K562 (cell line): ENCODE results near the gene RBM20. TPM values are rescaled to one million over a fixed set of nuclear protein-coding genes. Genes with fewer than 3 reads are reported as not detected.

Experiments
- ATAC-seq: fragments of 200-7000 bp; cut with Tn5 transposase; 3 replicates; pipeline ENCODE4 v1.9.1; 2020; ENCODE audit warnings: moderate library complexity
- BruUV-seq: library from RNA; stranded (reverse); fragments of 400-500 nt; replicated peaks from 2 replicates; lab custom pipeline; 2021; lab: Mats Ljungman, UMichigan
- CTCF ChIA-PET: fragments of 300-600 bp; formaldehyde crosslinking; extraction: SDS; loops from one replicate; lab custom pipeline; 2021; ENCODE audit warnings: low intra/inter-chr PET ratio; lab: Yijun Ruan, JAX
- POLR2A ChIA-PET: fragments of 300-600, 350-650 bp; sonication (Branson Sonifier 250); formaldehyde crosslinking; extraction: SDS; loops from one replicate; lab custom pipeline; 2021; ENCODE audit warnings: antibody characterized with exemption, inconsistent platforms; lab: Yijun Ruan, JAX
- DNase-seq, 4 experiments: peaks; one replicate each; pipeline versions ENCODE4 v3.0.0 to v3.0.0-alpha.2; 2011 to 2018; ENCODE audit warnings: low spot score in 3 of 4, mixed read lengths in 3 of 4; ENCODE audit errors: extremely low read depth in 1 of 4
- FAIRE-seq: peaks from 2 replicates; lab custom pipeline; 2011; peaks lifted over from hg19 to GRCh38; lab: Jason Lieb, UNC
- H2AFZ ChIP-seq: 2 replicates; pipeline ENCODE4 v1.6.0; 2011; ENCODE audit warnings: low read depth, low read length, control low read depth, inconsistent platforms
- H3K27ac ChIP-seq: fragments of 200-600 bp; 3 replicates; pipeline ENCODE4 v1.8.0; 2011; ENCODE audit warnings: low read depth, mild to moderate bottlenecking, control low read depth, inconsistent platforms, low read length, moderate library complexity, mixed read lengths; ENCODE audit errors: extremely low read depth
- H3K27me3 ChIP-seq, 2 experiments: fragments of 300-600 bp in 1 of 2; 2 replicates in 1 of 2; 3 replicates in 1 of 2; pipeline versions ENCODE4 v1.6.0 to v1.8.0; 2011; ENCODE audit warnings: inconsistent platforms in 2 of 2, low read length in 2 of 2, mild to moderate bottlenecking in 1 of 2, mixed read lengths in 1 of 2, moderate library complexity in 1 of 2; ENCODE audit not compliant: control insufficient read depth in 2 of 2, insufficient read depth in 2 of 2
- H3K36me3 ChIP-seq: fragments of 300-600 bp; 3 replicates; pipeline ENCODE4 v1.8.0; 2011; ENCODE audit warnings: mild to moderate bottlenecking, low read length, inconsistent platforms; ENCODE audit not compliant: control insufficient read depth, insufficient read depth
- H3K4me1 ChIP-seq, 2 experiments: fragments of 200-600 bp in 1 of 2; replicated peaks in 1 of 2; 2 replicates in 1 of 2; 3 replicates in 1 of 2; pipeline versions ENCODE4 v1.5.1 to v1.8.0; 2011; ENCODE audit warnings: inconsistent platforms in 2 of 2, low read length in 2 of 2, mild to moderate bottlenecking in 1 of 2, mixed read lengths in 1 of 2, moderate library complexity in 1 of 2; ENCODE audit not compliant: control insufficient read depth in 2 of 2, insufficient read depth in 2 of 2
- H3K4me2 ChIP-seq: 2 replicates; pipeline ENCODE4 v1.6.1; 2011; ENCODE audit warnings: low read length, control low read depth, inconsistent platforms, mixed read lengths; ENCODE audit not compliant: insufficient read depth
- H3K4me3 ChIP-seq: fragments of 200-600 bp; sonication (generic), shearing (Covaris generic); 2 replicates; pipeline ENCODE4 v1.5.1; 2016; ENCODE audit warnings: control low read depth, inconsistent platforms
- H3K79me2 ChIP-seq: fragments of 200-600 bp; 3 replicates; pipeline ENCODE4 v1.8.0; 2011; ENCODE audit warnings: low read length, inconsistent platforms; ENCODE audit not compliant: control insufficient read depth, insufficient read depth
- H3K9ac ChIP-seq, 2 experiments: 2 replicates each; pipeline versions ENCODE4 v1.6.0 to v1.6.1; 2011; ENCODE audit warnings: low read depth in 2 of 2, low read length in 2 of 2, control low read depth in 1 of 2, inconsistent platforms in 1 of 2, mild to moderate bottlenecking in 1 of 2, mixed read lengths in 1 of 2; ENCODE audit not compliant: insufficient read depth in 1 of 2
- H3K9me1 ChIP-seq: one replicate; pipeline ENCODE4 v1.6.0; 2011; ENCODE audit warnings: inconsistent platforms, mild to moderate bottlenecking, low read length, moderate library complexity; ENCODE audit not compliant: control insufficient read depth, insufficient read depth
- H3K9me3 ChIP-seq: replicated peaks from 2 replicates; pipeline ENCODE4 v1.5.1; 2011; ENCODE audit warnings: low read depth, low read length, inconsistent platforms; ENCODE audit not compliant: control insufficient read depth, insufficient read depth
- H4K20me1 ChIP-seq: replicated peaks from 2 replicates; pipeline ENCODE4 v1.6.1; 2011; ENCODE audit warnings: low read length, inconsistent platforms, mixed read lengths; ENCODE audit not compliant: control insufficient read depth, insufficient read depth
- BDP1 ChIP-seq: IDR thresholded peaks from 3 replicates; pipeline ENCODE4 v1.6.1; 2011; ENCODE audit not compliant: insufficient read length, insufficient read depth
- MIER1 ChIP-seq: fragments of 450-650 bp; IDR thresholded peaks from 2 replicates; pipeline ENCODE4 v1.6.1; 2016; ENCODE audit warnings: antibody characterized with exemption, mild to moderate bottlenecking, low read depth
- RBM17 ChIP-seq: fragments of 200-400 bp; formaldehyde crosslinking; IDR thresholded peaks from 2 replicates; pipeline ENCODE4 v1.6.1; 2017; ENCODE audit warnings: low read depth, mild to moderate bottlenecking, low read length, borderline replicate concordance
- SMARCA4 ChIP-seq: fragments of 450-650 bp; IDR thresholded peaks from 2 replicates; pipeline ENCODE4 v1.6.1; 2016
- STAT5A ChIP-seq: IDR thresholded peaks from 2 replicates; pipeline ENCODE4 v1.6.1; 2012; ENCODE audit warnings: low read length, inconsistent platforms, borderline replicate concordance
- TFAM ChIP-seq: fragments of 250-450 bp; sonication (Bioruptor Pico); conservative IDR thresholded peaks from 2 replicates; pipeline ENCODE4 v1.5.0; 2021; ENCODE audit warnings: mild to moderate bottlenecking, moderate library complexity
- U2AF1 ChIP-seq: fragments of 200-400 bp; formaldehyde crosslinking; optimal IDR thresholded peaks from 2 replicates; pipeline ENCODE3; 2017; ENCODE audit warnings: mild to moderate bottlenecking, low read depth, low read length, moderate library complexity
- ZNF551 ChIP-seq: fragments of 250-450 bp; sonication (Bioruptor Pico); IDR thresholded peaks from 2 replicates; pipeline ENCODE4 v1.5.0; 2021; ENCODE audit warnings: mild to moderate bottlenecking, moderate library complexity
- WGBS: fragments of 100-300 bp; shearing (Covaris generic); methylation state at CpG from one replicate; pipeline ENCODE4 v1.1.6; 2016; ENCODE audit warnings: low coverage, mixed read lengths; ENCODE audit not compliant: insufficient coverage; ENCODE audit errors: missing lambda C conversion rate; 5-methylcytosine and 5-hydroxymethylcytosine counted together
- in situ Hi-C: fragments of 300-500 bp; cut with MboI; formaldehyde crosslinking; loops from 4 replicates; pipeline ENCODE4 v1.15.0; 2018; ENCODE audit warnings: inconsistent platforms, mixed read lengths
- intact Hi-C: fragments of 100-400 bp; cut with micrococcal nuclease; formaldehyde crosslinking; loops from 2 replicates; pipeline ENCODE4 v1.14.2; 2022
- polyA plus RNA-seq, 8 experiments: library from polyadenylated mRNA; depleted of rRNA in 4 of 8; stranded (reverse) in 5 of 8; unstranded in 3 of 8; fragments of >200 nt; fragmentation: Nextera tagmentation in 2 of 8; fragmentation: Illumina TruSeq in 1 of 8; extraction: Ambion mirVana in 2 of 8; extraction: Trizol in 1 of 8; gene quantifications; 2 replicates each; pipeline versions ENCODE4 v1.2.1 to v1.2.3, GENCODE V29; 2011 to 2014; ENCODE audit warnings: inconsistent platforms in 1 of 8, missing spikeins in 1 of 8
- total RNA-seq, 7 experiments: library from RNA; depleted of rRNA in 6 of 7; stranded (reverse); fragments of >200 nt in 6 of 7; fragmentation: Illumina TruSeq in 2 of 7; extraction: Trizol in 2 of 7; gene quantifications; 2 replicates each; pipeline versions ENCODE4 v1.2.1 to v1.2.3, GENCODE V29; 2011 to 2021; ENCODE audit warnings: low replicate concordance in 1 of 7

RBM20 gene
- total and polyA plus RNA-seq, 9 of the 15 experiments (the other 6 are each of a cell fraction or from before 2014, with no cell fraction given): 0.63 to 5.7 (median 3.2) TPM

DNA sequence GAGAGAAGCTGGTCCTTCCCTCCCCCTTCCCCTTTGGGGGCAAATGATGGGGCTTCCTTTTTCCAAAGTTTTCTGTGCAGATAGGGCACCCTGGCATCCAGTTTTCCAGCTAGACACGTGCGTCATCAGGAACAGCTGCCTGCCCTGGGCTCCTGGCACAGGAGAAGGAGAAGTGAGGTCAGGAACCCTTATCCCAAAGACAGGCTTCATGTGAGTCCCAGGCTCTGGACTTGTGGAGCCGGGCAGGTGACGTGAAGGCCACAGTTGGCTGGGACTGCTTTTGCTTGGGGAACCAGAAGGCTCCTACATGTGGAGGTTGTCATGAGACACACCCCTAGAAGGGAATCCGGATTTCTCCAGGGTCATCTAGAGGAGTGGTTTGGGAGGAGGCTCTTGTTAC lies 66.5 kb downstream of the RBM20 start:
- no peaks in the 10 kb centered on the region for H4K20me1 ChIP-seq
- H3K4me2 ChIP-seq: no peak overlapping the region
- peaks cover 10% of the 10 kb centered on the region; the same call in 1 of the 3 replicates for H3K79me2 ChIP-seq
- H3K27me3 ChIP-seq: no peaks in the 10 kb centered on the region
- no peak overlapping the region for H3K27ac ChIP-seq
- intact Hi-C loops (no loop called here), in situ Hi-C loops (no loop called here)
- DNase-seq (no peak), FAIRE-seq (no peak), ATAC-seq (no peak)
- no peaks in the 10 kb centered on the region for H3K9me3 ChIP-seq
- ChIA-PET POLR2A (interaction anchor here (0.6 kb wide), 1 partner anchor 63 kb away, joined by 3 read pairs; no protein-coding TSS in a partner anchor), CTCF (no interaction called here)
- no peak overlapping the region for H3K4me3 ChIP-seq
- no peak for TF ChIP-seq TFAM (CRISPR knock-in tag)
- no peak for TF ChIP-seq BDP1
- no peak for TF ChIP-seq U2AF1
- TF ChIP-seq RBM17: no peak
- no peak for TF ChIP-seq MIER1
- no peak for TF ChIP-seq ZNF551 (CRISPR knock-in tag)
- no peak for TF ChIP-seq STAT5A
- no peak for TF ChIP-seq SMARCA4
- no peaks in the 10 kb centered on the region for H3K9me1 ChIP-seq
- BruUV-seq: no TSS peak
- H3K9ac ChIP-seq: no peak overlapping the region
- H3K4me1 ChIP-seq: no peaks in the 10 kb centered on the region; a peak in 1 of 5 replicates
- H3K36me3 ChIP-seq: no peaks in the 10 kb centered on the region
- no peak overlapping the region for H2AFZ ChIP-seq
- WGBS: 50% methylated on average over 2 of the region's 5 CpGs
